GM23338 (cell line): ENCODE results near the gene ANKRD1. TPM values are rescaled to one million over a fixed set of nuclear protein-coding genes. Genes with fewer than 3 reads are reported as not detected.

Experiments used
- ATAC-seq: fragments of 200-7000 bp; cut with Tn5 transposase; 3 replicates; pipeline ENCODE4 v1.9.1; 2020
- DNase-seq: peaks from one replicate; pipeline ENCODE4 v3.0.0-alpha.2; 2015; ENCODE audit warnings: low spot score
- H2AFZ ChIP-seq: fragments of 200-600 bp; sonication (generic); 2 replicates; pipeline ENCODE4 v1.8.0; 2016; ENCODE audit warnings: antibody characterized with exemption, mild to moderate bottlenecking, moderate library complexity
- H3F3A ChIP-seq: fragments of 200-600 bp; sonication (generic); replicated peaks from 2 replicates; pipeline ENCODE4 v1.8.0; 2017; ENCODE audit warnings: antibody characterized with exemption, mixed run types, low read depth
- H3K27ac ChIP-seq: fragments of 200-600 bp; sonication (generic); 2 replicates; pipeline ENCODE4 v1.6.1; 2016; ENCODE audit warnings: low read depth
- H3K27me3 ChIP-seq: fragments of 200-600 bp; sonication (generic); 2 replicates; pipeline ENCODE4 v1.8.0; 2016; ENCODE audit warnings: mild to moderate bottlenecking, mixed run types, moderate library complexity; ENCODE audit not compliant: insufficient read depth
- H3K36me3 ChIP-seq: fragments of 200-600 bp; sonication (generic); 2 replicates; pipeline ENCODE4 v1.8.0; 2016; ENCODE audit warnings: mild to moderate bottlenecking; ENCODE audit not compliant: insufficient read depth
- H3K4me1 ChIP-seq: fragments of 200-600 bp; sonication (generic); 2 replicates; pipeline ENCODE4 v1.8.0; 2016; ENCODE audit warnings: mild to moderate bottlenecking, moderate library complexity; ENCODE audit not compliant: insufficient read depth
- H3K4me2 ChIP-seq: fragments of 200-600 bp; sonication (generic); 2 replicates; pipeline ENCODE4 v1.7.1; 2017; ENCODE audit warnings: mixed run types
- H3K4me3 ChIP-seq: fragments of 200-600 bp; sonication (generic); 2 replicates; pipeline ENCODE4 v1.6.1; 2016; ENCODE audit warnings: mixed run types
- H3K79me2 ChIP-seq: fragments of 200-600 bp; sonication (generic); replicated peaks from 2 replicates; pipeline ENCODE4 v1.8.0; 2017; ENCODE audit warnings: mild to moderate bottlenecking; ENCODE audit not compliant: insufficient read depth
- H3K9me2 ChIP-seq: fragments of 200-600 bp; sonication (generic); 2 replicates; pipeline ENCODE4 v1.8.0; 2017; ENCODE audit not compliant: insufficient read depth
- H4K20me1 ChIP-seq: fragments of 200-600 bp; sonication (generic); replicated peaks from 2 replicates; pipeline ENCODE4 v1.8.0; 2017; ENCODE audit warnings: mild to moderate bottlenecking; ENCODE audit not compliant: insufficient read depth
- H3K27ac Mint-ChIP-seq: 2 replicates; pipeline ENCODE4 v1.8.0; 2020; ENCODE audit warnings: inconsistent platforms, mild to moderate bottlenecking, moderate library complexity, mixed read lengths
- H3K27me3 Mint-ChIP-seq: 3 replicates; pipeline ENCODE4 v1.8.0; 2022; ENCODE audit warnings: low read depth, mild to moderate bottlenecking, moderate library complexity, mixed read lengths, inconsistent platforms; ENCODE audit not compliant: insufficient read depth, poor library complexity
- H3K36me3 Mint-ChIP-seq: 3 replicates; pipeline ENCODE4 v1.8.0; 2021; ENCODE audit warnings: low read depth, mild to moderate bottlenecking, inconsistent platforms, moderate library complexity, mixed read lengths
- H3K4me1 Mint-ChIP-seq: 3 replicates; pipeline ENCODE4 v1.8.0; 2020; ENCODE audit warnings: mild to moderate bottlenecking, inconsistent platforms, mixed read lengths
- H3K4me3 Mint-ChIP-seq: 3 replicates; pipeline ENCODE4 v1.8.0; 2021; ENCODE audit warnings: moderate library complexity, mild to moderate bottlenecking, inconsistent platforms, mixed read lengths
- H3K9me3 Mint-ChIP-seq: 3 replicates; pipeline ENCODE4 v1.8.0; 2020; ENCODE audit warnings: moderate library complexity, mild to moderate bottlenecking, inconsistent platforms, mixed read lengths
- CREB1 ChIP-seq: fragments of 250-450 bp; sonication (Bioruptor Pico); IDR thresholded peaks from 2 replicates; pipeline ENCODE4 v1.5.0; 2020; ENCODE audit warnings: low read depth, mild to moderate bottlenecking, moderate library complexity
- EZH2 ChIP-seq: fragments of 200-600 bp; sonication (generic); IDR thresholded peaks from one replicate; pipeline ENCODE4 v1.8.0; 2017; ENCODE audit warnings: antibody characterized with exemption, mild to moderate bottlenecking, low read depth; ENCODE audit not compliant: unreplicated experiment
- EZH2phosphoT487 ChIP-seq: fragments of 200-600 bp; sonication (generic); IDR thresholded peaks from one replicate; pipeline ENCODE4 v1.8.1; 2018; ENCODE audit warnings: antibody characterized with exemption; ENCODE audit not compliant: unreplicated experiment
- JUNB ChIP-seq: IDR thresholded peaks from one replicate; pipeline ENCODE4 v1.6.1; 2016; ENCODE audit warnings: antibody characterized with exemption; ENCODE audit not compliant: unreplicated experiment
- NANOG ChIP-seq: IDR thresholded peaks from 2 replicates; pipeline ENCODE4 v1.6.1; 2016; ENCODE audit warnings: antibody characterized with exemption, borderline replicate concordance
- POLR2AphosphoS5 ChIP-seq: IDR thresholded peaks from 2 replicates; pipeline ENCODE4 v1.6.1; 2016; ENCODE audit warnings: antibody characterized with exemption, low read depth
- STAT1 ChIP-seq: IDR thresholded peaks from one replicate; pipeline ENCODE4 v1.6.1; 2016; ENCODE audit warnings: antibody characterized with exemption; ENCODE audit not compliant: unreplicated experiment
- ZNF114 ChIP-seq: fragments of 250-450 bp; sonication (Bioruptor Pico); IDR thresholded peaks from 2 replicates; pipeline ENCODE4 v1.5.0; 2020; ENCODE audit warnings: mild to moderate bottlenecking, moderate library complexity
- ZNF331 ChIP-seq: fragments of 250-450 bp; sonication (Bioruptor Pico); IDR thresholded peaks from 2 replicates; pipeline ENCODE4 v1.5.0; 2020; ENCODE audit warnings: low read depth, mild to moderate bottlenecking, moderate library complexity
- polyA plus RNA-seq: library from polyadenylated mRNA; unstranded; fragments of >200 nt; fragmentation: Nextera tagmentation; extraction: Ambion mirVana; gene quantifications from 2 replicates; pipeline ENCODE4 v1.2.1, GENCODE V29; 2016
- total RNA-seq: library from RNA; depleted of rRNA; stranded (reverse); fragments of >200 nt; shearing (Covaris generic); gene quantifications from 2 replicates; pipeline ENCODE4 v1.2.3, GENCODE V29; 2014
- TF ChIP-seq, protein P1 (sequence below), 2 experiments: fragments of 200-600 bp in 1 of 2; sonication (generic) in 1 of 2; conservative IDR thresholded peaks; 2 replicates each; pipeline versions ENCODE4 v1.5.1 to v1.6.1; 2016 to 2017; ENCODE audit warnings: antibody characterized with exemption in 2 of 2, low read depth in 2 of 2, mild to moderate bottlenecking in 2 of 2, moderate library complexity in 1 of 2
- TF ChIP-seq, protein P2 (sequence below): IDR thresholded peaks from one replicate; pipeline ENCODE4 v1.6.1; 2018; ENCODE audit warnings: antibody characterized with exemption; ENCODE audit not compliant: unreplicated experiment
- TF ChIP-seq, protein P3 (sequence below): fragments of 250-450 bp; sonication (Bioruptor Pico); IDR thresholded peaks from 2 replicates; pipeline ENCODE4 v1.5.0; 2020; ENCODE audit warnings: mild to moderate bottlenecking, moderate library complexity
- TF ChIP-seq, protein P4 (sequence below): IDR thresholded peaks from 2 replicates; pipeline ENCODE4 v1.6.1; 2016; ENCODE audit warnings: antibody characterized with exemption

ANKRD1 gene
- total and polyA plus RNA-seq, 2 experiments from 2014 or later: 0.10 TPM; not detected in 1

DNA sequence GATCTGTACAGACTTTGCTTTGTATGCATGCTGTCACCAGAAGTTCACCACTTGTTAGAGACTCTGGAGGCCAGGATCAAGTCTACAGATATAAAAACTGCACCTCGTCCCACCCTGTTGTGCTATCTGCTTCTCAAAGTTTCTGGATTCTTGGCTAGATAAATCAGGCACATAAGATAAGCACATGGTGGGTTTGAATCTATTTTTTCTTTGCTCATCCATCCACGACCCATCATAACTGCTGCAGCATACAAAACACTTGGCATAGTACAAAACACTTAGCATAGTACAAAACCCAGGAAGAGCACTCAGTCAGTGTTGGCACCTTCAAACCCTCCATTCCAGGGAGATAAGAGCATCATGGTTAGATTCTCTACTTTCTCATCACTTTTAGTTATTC is 42.4 kb upstream of the ANKRD1 start:
- peaks cover 28% of the 10 kb centered on the region for H3K27me3 Mint-ChIP-seq
- Histone ChIP-seq H3K4me3 (no peak overlapping the region), H3K27me3 (peaks cover 63% of the 10 kb centered on the region), H3K4me2 (no peak overlapping the region), H3F3A (no peaks in the 10 kb centered on the region), H3K36me3 (no peaks in the 10 kb centered on the region), H3K27ac (no peak overlapping the region), H3K9me2 (no peaks in the 10 kb centered on the region), H4K20me1 (no peaks in the 10 kb centered on the region), H3K79me2 (no peaks in the 10 kb centered on the region), H2AFZ (no peak overlapping the region), H3K4me1 (no peaks in the 10 kb centered on the region)
- TF ChIP-seq, protein P1, sequence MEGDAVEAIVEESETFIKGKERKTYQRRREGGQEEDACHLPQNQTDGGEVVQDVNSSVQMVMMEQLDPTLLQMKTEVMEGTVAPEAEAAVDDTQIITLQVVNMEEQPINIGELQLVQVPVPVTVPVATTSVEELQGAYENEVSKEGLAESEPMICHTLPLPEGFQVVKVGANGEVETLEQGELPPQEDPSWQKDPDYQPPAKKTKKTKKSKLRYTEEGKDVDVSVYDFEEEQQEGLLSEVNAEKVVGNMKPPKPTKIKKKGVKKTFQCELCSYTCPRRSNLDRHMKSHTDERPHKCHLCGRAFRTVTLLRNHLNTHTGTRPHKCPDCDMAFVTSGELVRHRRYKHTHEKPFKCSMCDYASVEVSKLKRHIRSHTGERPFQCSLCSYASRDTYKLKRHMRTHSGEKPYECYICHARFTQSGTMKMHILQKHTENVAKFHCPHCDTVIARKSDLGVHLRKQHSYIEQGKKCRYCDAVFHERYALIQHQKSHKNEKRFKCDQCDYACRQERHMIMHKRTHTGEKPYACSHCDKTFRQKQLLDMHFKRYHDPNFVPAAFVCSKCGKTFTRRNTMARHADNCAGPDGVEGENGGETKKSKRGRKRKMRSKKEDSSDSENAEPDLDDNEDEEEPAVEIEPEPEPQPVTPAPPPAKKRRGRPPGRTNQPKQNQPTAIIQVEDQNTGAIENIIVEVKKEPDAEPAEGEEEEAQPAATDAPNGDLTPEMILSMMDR (conservative IDR thresholded peaks at IDR 0.05; ENCODE audit: low read depth in 2 of 2): no peak
- TF ChIP-seq, protein P2, sequence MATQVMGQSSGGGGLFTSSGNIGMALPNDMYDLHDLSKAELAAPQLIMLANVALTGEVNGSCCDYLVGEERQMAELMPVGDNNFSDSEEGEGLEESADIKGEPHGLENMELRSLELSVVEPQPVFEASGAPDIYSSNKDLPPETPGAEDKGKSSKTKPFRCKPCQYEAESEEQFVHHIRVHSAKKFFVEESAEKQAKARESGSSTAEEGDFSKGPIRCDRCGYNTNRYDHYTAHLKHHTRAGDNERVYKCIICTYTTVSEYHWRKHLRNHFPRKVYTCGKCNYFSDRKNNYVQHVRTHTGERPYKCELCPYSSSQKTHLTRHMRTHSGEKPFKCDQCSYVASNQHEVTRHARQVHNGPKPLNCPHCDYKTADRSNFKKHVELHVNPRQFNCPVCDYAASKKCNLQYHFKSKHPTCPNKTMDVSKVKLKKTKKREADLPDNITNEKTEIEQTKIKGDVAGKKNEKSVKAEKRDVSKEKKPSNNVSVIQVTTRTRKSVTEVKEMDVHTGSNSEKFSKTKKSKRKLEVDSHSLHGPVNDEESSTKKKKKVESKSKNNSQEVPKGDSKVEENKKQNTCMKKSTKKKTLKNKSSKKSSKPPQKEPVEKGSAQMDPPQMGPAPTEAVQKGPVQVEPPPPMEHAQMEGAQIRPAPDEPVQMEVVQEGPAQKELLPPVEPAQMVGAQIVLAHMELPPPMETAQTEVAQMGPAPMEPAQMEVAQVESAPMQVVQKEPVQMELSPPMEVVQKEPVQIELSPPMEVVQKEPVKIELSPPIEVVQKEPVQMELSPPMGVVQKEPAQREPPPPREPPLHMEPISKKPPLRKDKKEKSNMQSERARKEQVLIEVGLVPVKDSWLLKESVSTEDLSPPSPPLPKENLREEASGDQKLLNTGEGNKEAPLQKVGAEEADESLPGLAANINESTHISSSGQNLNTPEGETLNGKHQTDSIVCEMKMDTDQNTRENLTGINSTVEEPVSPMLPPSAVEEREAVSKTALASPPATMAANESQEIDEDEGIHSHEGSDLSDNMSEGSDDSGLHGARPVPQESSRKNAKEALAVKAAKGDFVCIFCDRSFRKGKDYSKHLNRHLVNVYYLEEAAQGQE: no peak
- no peak for TF ChIP-seq CREB1 (CRISPR knock-in tag)
- TF ChIP-seq ZNF114 (CRISPR knock-in tag): no peak
- TF ChIP-seq, protein P3, sequence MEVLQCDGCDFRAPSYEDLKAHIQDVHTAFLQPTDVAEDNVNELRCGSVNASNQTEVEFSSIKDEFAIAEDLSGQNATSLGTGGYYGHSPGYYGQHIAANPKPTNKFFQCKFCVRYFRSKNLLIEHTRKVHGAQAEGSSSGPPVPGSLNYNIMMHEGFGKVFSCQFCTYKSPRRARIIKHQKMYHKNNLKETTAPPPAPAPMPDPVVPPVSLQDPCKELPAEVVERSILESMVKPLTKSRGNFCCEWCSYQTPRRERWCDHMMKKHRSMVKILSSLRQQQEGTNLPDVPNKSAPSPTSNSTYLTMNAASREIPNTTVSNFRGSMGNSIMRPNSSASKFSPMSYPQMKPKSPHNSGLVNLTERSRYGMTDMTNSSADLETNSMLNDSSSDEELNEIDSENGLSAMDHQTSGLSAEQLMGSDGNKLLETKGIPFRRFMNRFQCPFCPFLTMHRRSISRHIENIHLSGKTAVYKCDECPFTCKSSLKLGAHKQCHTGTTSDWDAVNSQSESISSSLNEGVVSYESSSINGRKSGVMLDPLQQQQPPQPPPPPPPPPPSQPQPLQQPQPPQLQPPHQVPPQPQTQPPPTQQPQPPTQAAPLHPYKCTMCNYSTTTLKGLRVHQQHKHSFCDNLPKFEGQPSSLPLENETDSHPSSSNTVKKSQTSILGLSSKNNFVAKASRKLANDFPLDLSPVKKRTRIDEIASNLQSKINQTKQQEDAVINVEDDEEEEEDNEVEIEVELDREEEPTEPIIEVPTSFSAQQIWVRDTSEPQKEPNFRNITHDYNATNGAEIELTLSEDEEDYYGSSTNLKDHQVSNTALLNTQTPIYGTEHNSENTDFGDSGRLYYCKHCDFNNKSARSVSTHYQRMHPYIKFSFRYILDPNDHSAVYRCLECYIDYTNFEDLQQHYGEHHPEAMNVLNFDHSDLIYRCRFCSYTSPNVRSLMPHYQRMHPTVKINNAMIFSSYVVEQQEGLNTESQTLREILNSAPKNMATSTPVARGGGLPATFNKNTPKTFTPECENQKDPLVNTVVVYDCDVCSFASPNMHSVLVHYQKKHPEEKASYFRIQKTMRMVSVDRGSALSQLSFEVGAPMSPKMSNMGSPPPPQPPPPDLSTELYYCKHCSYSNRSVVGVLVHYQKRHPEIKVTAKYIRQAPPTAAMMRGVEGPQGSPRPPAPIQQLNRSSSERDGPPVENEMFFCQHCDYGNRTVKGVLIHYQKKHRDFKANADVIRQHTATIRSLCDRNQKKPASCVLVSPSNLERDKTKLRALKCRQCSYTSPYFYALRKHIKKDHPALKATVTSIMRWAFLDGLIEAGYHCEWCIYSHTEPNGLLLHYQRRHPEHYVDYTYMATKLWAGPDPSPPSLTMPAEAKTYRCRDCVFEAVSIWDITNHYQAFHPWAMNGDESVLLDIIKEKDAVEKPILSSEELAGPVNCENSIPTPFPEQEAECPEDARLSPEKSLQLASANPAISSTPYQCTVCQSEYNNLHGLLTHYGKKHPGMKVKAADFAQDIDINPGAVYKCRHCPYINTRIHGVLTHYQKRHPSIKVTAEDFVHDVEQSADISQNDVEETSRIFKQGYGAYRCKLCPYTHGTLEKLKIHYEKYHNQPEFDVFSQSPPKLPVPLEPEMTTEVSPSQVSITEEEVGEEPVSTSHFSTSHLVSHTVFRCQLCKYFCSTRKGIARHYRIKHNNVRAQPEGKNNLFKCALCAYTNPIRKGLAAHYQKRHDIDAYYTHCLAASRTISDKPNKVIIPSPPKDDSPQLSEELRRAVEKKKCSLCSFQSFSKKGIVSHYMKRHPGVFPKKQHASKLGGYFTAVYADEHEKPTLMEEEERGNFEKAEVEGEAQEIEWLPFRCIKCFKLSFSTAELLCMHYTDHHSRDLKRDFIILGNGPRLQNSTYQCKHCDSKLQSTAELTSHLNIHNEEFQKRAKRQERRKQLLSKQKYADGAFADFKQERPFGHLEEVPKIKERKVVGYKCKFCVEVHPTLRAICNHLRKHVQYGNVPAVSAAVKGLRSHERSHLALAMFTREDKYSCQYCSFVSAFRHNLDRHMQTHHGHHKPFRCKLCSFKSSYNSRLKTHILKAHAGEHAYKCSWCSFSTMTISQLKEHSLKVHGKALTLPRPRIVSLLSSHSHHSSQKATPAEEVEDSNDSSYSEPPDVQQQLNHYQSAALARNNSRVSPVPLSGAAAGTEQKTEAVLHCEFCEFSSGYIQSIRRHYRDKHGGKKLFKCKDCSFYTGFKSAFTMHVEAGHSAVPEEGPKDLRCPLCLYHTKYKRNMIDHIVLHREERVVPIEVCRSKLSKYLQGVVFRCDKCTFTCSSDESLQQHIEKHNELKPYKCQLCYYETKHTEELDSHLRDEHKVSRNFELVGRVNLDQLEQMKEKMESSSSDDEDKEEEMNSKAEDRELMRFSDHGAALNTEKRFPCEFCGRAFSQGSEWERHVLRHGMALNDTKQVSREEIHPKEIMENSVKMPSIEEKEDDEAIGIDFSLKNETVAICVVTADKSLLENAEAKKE: no peak
- TF ChIP-seq NANOG: no peak
- TF ChIP-seq POLR2AphosphoS5: no peak
- TF ChIP-seq, protein P4, sequence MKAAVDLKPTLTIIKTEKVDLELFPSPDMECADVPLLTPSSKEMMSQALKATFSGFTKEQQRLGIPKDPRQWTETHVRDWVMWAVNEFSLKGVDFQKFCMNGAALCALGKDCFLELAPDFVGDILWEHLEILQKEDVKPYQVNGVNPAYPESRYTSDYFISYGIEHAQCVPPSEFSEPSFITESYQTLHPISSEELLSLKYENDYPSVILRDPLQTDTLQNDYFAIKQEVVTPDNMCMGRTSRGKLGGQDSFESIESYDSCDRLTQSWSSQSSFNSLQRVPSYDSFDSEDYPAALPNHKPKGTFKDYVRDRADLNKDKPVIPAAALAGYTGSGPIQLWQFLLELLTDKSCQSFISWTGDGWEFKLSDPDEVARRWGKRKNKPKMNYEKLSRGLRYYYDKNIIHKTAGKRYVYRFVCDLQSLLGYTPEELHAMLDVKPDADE: no peak
- no peak for TF ChIP-seq EZH2
- TF ChIP-seq STAT1: no peak
- no peak for TF ChIP-seq JUNB
- TF ChIP-seq ZNF331 (CRISPR knock-in tag): no peak
- no peak for TF ChIP-seq EZH2phosphoT487
- ATAC-seq (no peak), DNase-seq (no peak)
- H3K36me3 Mint-ChIP-seq: no peaks in the 10 kb centered on the region
- H3K27ac Mint-ChIP-seq: no peak overlapping the region
- H3K9me3 Mint-ChIP-seq: no peaks in the 10 kb centered on the region
- H3K4me3 Mint-ChIP-seq: no peak overlapping the region
- no peaks in the 10 kb centered on the region for H3K4me1 Mint-ChIP-seq
